Measurements from ENCODE around the gene INTU.

- no peak for TF ChIP-seq MAX (IDR thresholded peaks at IDR 0.05)
- no peak for TF ChIP-seq REST (IDR thresholded peaks at IDR 0.05)
- TF ChIP-seq MAZ (IDR thresholded peaks at IDR 0.05; ENCODE audit: borderline replicate concordance, low read depth, low read length): no peak
- no peak for TF ChIP-seq CTCF (IDR thresholded peaks at IDR 0.05)
- TF ChIP-seq POLR2A (IDR thresholded peaks at IDR 0.05; ENCODE audit: low read length): no peak
- TF ChIP-seq EP300 (IDR thresholded peaks at IDR 0.05): no peak
- TF ChIP-seq ZC3H11A (IDR thresholded peaks at IDR 0.05): no peak
- no peak for TF ChIP-seq MYC (IDR thresholded peaks at IDR 0.05; ENCODE audit: borderline replicate concordance, low read length)
Measured at GRCh38 chr4:127731406-127731805, 98.6 kb downstream of the INTU start.
